Measurements from ENCODE around the gene TRAF3. TPM values are rescaled to one million over a fixed set of nuclear protein-coding genes. Genes with fewer than 3 reads are reported as not detected.

Gene TRAF3
- total RNA-seq, 6 experiments from 2014 or later: 19.9 to 28.8 (median 22.6) TPM

- DNase-seq: no peak
- TF ChIP-seq CTCF (IDR thresholded peaks at IDR 0.05): no peak
- Mint-ChIP-seq H3K36me3 (ENCODE audit: low read depth) (peaks cover 38% of the 10 kb centered on the region), H3K4me3 (no peak overlapping the region), H3K27ac (no peak overlapping the region), H3K4me1 (ENCODE audit: low read depth) (no peaks in the 10 kb centered on the region), H3K9me3 (peaks cover 25% of the 10 kb centered on the region), H3K27me3 (ENCODE audit: insufficient read depth) (peaks cover 2% of the 10 kb centered on the region)
Observed at GRCh38 chr14:102736956-102737355, 40.3 kb upstream of the TRAF3 start.

- Mint-ChIP-seq H3K27me3 (ENCODE audit: insufficient read depth) (peaks cover 2% of the 10 kb centered on the region), H3K4me1 (ENCODE audit: low read depth) (no peaks in the 10 kb centered on the region), H3K4me3 (no peak overlapping the region), H3K36me3 (ENCODE audit: low read depth) (peaks cover 42% of the 10 kb centered on the region), H3K9me3 (peaks cover 28% of the 10 kb centered on the region), H3K27ac (no peak overlapping the region)
- no peak for TF ChIP-seq CTCF (IDR thresholded peaks at IDR 0.05)
- no peak for DNase-seq
Observed at GRCh38 chr14:102737402-102738372, 39.6 kb upstream of the TRAF3 start.

GRCh38 chr14:102738373-102739189 is 38.7 kb upstream of the TRAF3 start:
- Mint-ChIP-seq H3K4me1 (ENCODE audit: low read depth) (no peaks in the 10 kb centered on the region), H3K4me3 (no peak overlapping the region), H3K27ac (no peak overlapping the region), H3K9me3 (peaks cover 36% of the 10 kb centered on the region), H3K36me3 (ENCODE audit: low read depth) (peaks cover 43% of the 10 kb centered on the region), H3K27me3 (ENCODE audit: insufficient read depth) (no peaks in the 10 kb centered on the region; the same call in 1 of the 2 replicates)
- no peak for DNase-seq
- no peak for TF ChIP-seq CTCF (IDR thresholded peaks at IDR 0.05)

GRCh38 chr14:102739190-102739469 is 38.1 kb upstream of the TRAF3 start:
- Mint-ChIP-seq H3K4me3 (no peak overlapping the region), H3K9me3 (peaks cover 36% of the 10 kb centered on the region), H3K4me1 (ENCODE audit: low read depth) (no peaks in the 10 kb centered on the region), H3K36me3 (ENCODE audit: low read depth) (peaks cover 43% of the 10 kb centered on the region), H3K27me3 (ENCODE audit: insufficient read depth) (no peaks in the 10 kb centered on the region; the same call in 1 of the 2 replicates), H3K27ac (no peak overlapping the region)
- DNase-seq: no peak
- TF ChIP-seq CTCF (IDR thresholded peaks at IDR 0.05): no peak

GRCh38 chr14:102746634-102747438 is 30.4 kb upstream of the TRAF3 start:
- no peak overlapping the region for H3K4me3 Mint-ChIP-seq
- DNase-seq: no peak
- H3K27me3 Mint-ChIP-seq (ENCODE audit: insufficient read depth): no peaks in the 10 kb centered on the region
- no peaks in the 10 kb centered on the region for H3K4me1 Mint-ChIP-seq (ENCODE audit: low read depth)
- H3K36me3 Mint-ChIP-seq (ENCODE audit: low read depth): peaks cover 14% of the 10 kb centered on the region
- no peak for TF ChIP-seq CTCF (IDR thresholded peaks at IDR 0.05)
- peaks cover 13% of the 10 kb centered on the region for H3K9me3 Mint-ChIP-seq
- H3K27ac Mint-ChIP-seq: no peak overlapping the region
